Endodermal cell (in vitro differentiated cells): Measurements from ENCODE around the gene XCL2. TPM values are rescaled to one million over a fixed set of nuclear protein-coding genes. Genes with fewer than 3 reads are reported as not detected.

Source experiments
- DNase-seq: peaks from one replicate; pipeline ENCODE4 v3.0.0-alpha.2; 2017
- H3K27ac ChIP-seq: 2 replicates; pipeline ENCODE4 v1.5.1; 2013; ENCODE audit warnings: mild to moderate bottlenecking, low read depth, low read length, moderate library complexity
- H3K27me3 ChIP-seq: 2 replicates; pipeline ENCODE4 v1.6.1; 2013; ENCODE audit warnings: mild to moderate bottlenecking, low read length, moderate library complexity; ENCODE audit not compliant: insufficient read depth, control insufficient read depth, poor library complexity, severe bottlenecking
- H3K36me3 ChIP-seq: 2 replicates; pipeline ENCODE4 v1.7.0; 2013; ENCODE audit warnings: mild to moderate bottlenecking, low read length, moderate library complexity; ENCODE audit not compliant: control insufficient read depth, insufficient read depth
- H3K4me1 ChIP-seq: one replicate; pipeline ENCODE4 v1.7.0; 2013; ENCODE audit warnings: low read length; ENCODE audit not compliant: control insufficient read depth, insufficient read depth
- H3K4me3 ChIP-seq: 2 replicates; pipeline ENCODE4 v1.5.1; 2013; ENCODE audit warnings: mild to moderate bottlenecking, low read length, moderate library complexity
- H3K9ac ChIP-seq: 2 replicates; pipeline ENCODE4 v1.6.1; 2013; ENCODE audit warnings: mild to moderate bottlenecking, low read length, moderate library complexity; ENCODE audit not compliant: poor library complexity, severe bottlenecking; ENCODE audit errors: extremely low read depth
- H3K9me3 ChIP-seq: 2 replicates; pipeline ENCODE4 v1.6.1; 2013; ENCODE audit warnings: mild to moderate bottlenecking, low read length, moderate library complexity; ENCODE audit not compliant: control insufficient read depth
- H3K27ac Mint-ChIP-seq: 2 replicates; pipeline ENCODE4 v1.8.0; 2020; ENCODE audit warnings: mixed read lengths
- H3K27me3 Mint-ChIP-seq: 2 replicates; pipeline ENCODE4 v1.8.0; 2021; ENCODE audit warnings: mild to moderate bottlenecking, mixed read lengths; ENCODE audit not compliant: insufficient read depth
- H3K36me3 Mint-ChIP-seq: 2 replicates; pipeline ENCODE4 v1.8.0; 2020; ENCODE audit warnings: low read depth, mixed read lengths
- H3K4me1 Mint-ChIP-seq: 2 replicates; pipeline ENCODE4 v1.8.0; 2020; ENCODE audit warnings: mixed read lengths
- H3K4me3 Mint-ChIP-seq: 2 replicates; pipeline ENCODE4 v1.8.0; 2020; ENCODE audit warnings: mild to moderate bottlenecking, moderate library complexity, mixed read lengths
- H3K9me3 Mint-ChIP-seq: 2 replicates; pipeline ENCODE4 v1.8.0; 2020; ENCODE audit warnings: mild to moderate bottlenecking, mixed read lengths
- CTCF ChIP-seq: fragments of 200-600 bp; sonication (generic); conservative IDR thresholded peaks from 2 replicates; pipeline ENCODE4 v1.5.0; 2021; ENCODE audit warnings: antibody characterized with exemption, mild to moderate bottlenecking
- WGBS, 2 experiments: methylation state at CpG; one replicate each; pipeline versions ENCODE4 v1.1.5 to v1.1.7; 2013; ENCODE audit warnings: missing lambda C conversion rate in 2 of 2, mixed read lengths in 1 of 2; ENCODE audit not compliant: insufficient coverage in 1 of 2, insufficient read length in 1 of 2; 5-methylcytosine and 5-hydroxymethylcytosine counted together
- total RNA-seq, 2 donors: library from RNA; stranded (reverse); fragmentation: NEBNext Ultra II Directional in 1 of 2; extraction: Animal tissue kit (Norgen Biotek cat#: 25700) in 1 of 2; gene quantifications; 2 replicates in 1 of 2; 3 replicates in 1 of 2; pipeline ENCODE4 v1.2.1, GENCODE V29; 2021

XCL2 gene
- total RNA-seq, 2 donors from 2014 or later = not detected

- WGBS, 2 experiments = 96% methylated on average over 1 of the region's 1 CpG; no CpG with 5 or more reads in 1 of the 2 experiments
- Mint-ChIP-seq H3K9me3 (no peaks in the 10 kb centered on the region), H3K36me3 (no peaks in the 10 kb centered on the region)
Observed at GRCh38 chr1:168567007-168567406, 23.2 kb upstream of the XCL2 start.

DNA sequence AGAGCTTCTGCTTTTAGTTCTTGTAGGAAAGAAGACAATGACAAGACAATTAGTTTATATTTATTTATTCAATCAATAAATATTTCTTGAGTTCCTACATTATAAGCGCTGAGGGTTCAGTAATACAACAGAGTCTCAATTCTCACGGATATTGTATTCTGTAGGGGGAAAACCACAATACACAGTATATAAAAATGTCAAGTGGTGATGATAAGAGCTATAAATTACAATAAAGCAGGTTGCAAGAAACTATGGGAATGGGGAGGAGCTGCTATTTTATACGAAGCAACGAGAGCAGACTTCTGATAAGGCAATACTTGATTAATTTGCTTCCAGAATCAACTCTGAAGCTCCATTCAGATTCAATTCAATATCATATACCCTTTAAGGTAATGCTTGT is 22.0 kb upstream of the XCL2 start:
- Mint-ChIP-seq H3K4me3 (no peak overlapping the region), H3K4me1 (peaks cover 4% of the 10 kb centered on the region)
- no peaks in the 10 kb centered on the region for H3K4me1 ChIP-seq

More at GRCh38 chr1:168567007-168567406, 23.2 kb upstream of the XCL2 start:
- TF ChIP-seq CTCF = no peak
- DNase-seq = no peak
- no peak overlapping the region for H3K27ac ChIP-seq
- no peaks in the 10 kb centered on the region for H3K4me1 ChIP-seq
- H3K4me3 Mint-ChIP-seq = no peak overlapping the region
- no peak overlapping the region for H3K9ac ChIP-seq
- H3K4me3 ChIP-seq = no peak overlapping the region
- no peaks in the 10 kb centered on the region for H3K9me3 ChIP-seq
- no peaks in the 10 kb centered on the region for H3K27me3 Mint-ChIP-seq
- H3K4me1 Mint-ChIP-seq = peaks cover 4% of the 10 kb centered on the region
- H3K36me3 ChIP-seq = no peaks in the 10 kb centered on the region
- no peaks in the 10 kb centered on the region for H3K27me3 ChIP-seq
- no peak overlapping the region for H3K27ac Mint-ChIP-seq

GRCh38 chr1:168561989-168562388 is 18.2 kb upstream of the XCL2 start:
- 90% methylated on average over 1 of the region's 2 CpGs; no CpG with 5 or more reads in 1 of the 2 experiments for WGBS, 2 experiments

More for the DNA sequence above, 22.0 kb upstream of the XCL2 start:
- H3K9ac ChIP-seq = no peak overlapping the region
- H3K27me3 Mint-ChIP-seq = no peaks in the 10 kb centered on the region
- H3K9me3 ChIP-seq = no peaks in the 10 kb centered on the region
- no peak for TF ChIP-seq CTCF
- H3K36me3 ChIP-seq = no peaks in the 10 kb centered on the region
- no peaks in the 10 kb centered on the region for H3K36me3 Mint-ChIP-seq
- 69% methylated on average over 2 of the region's 4 CpGs; no CpG with 5 or more reads in 1 of the 2 experiments for WGBS, 2 experiments
- H3K27ac ChIP-seq = no peak overlapping the region
- H3K4me3 ChIP-seq = no peak overlapping the region
- no peaks in the 10 kb centered on the region for H3K9me3 Mint-ChIP-seq
- DNase-seq = no peak
- H3K27ac Mint-ChIP-seq = no peak overlapping the region
- H3K27me3 ChIP-seq = no peaks in the 10 kb centered on the region

More at GRCh38 chr1:168561989-168562388, 18.2 kb upstream of the XCL2 start:
- Histone ChIP-seq H3K36me3 (no peaks in the 10 kb centered on the region), H3K9me3 (no peaks in the 10 kb centered on the region), H3K27ac (no peak overlapping the region), H3K4me1 (no peaks in the 10 kb centered on the region), H3K27me3 (no peaks in the 10 kb centered on the region), H3K9ac (no peak overlapping the region), H3K4me3 (no peak overlapping the region)
- H3K36me3 Mint-ChIP-seq = no peaks in the 10 kb centered on the region
- H3K27me3 Mint-ChIP-seq = no peaks in the 10 kb centered on the region
- H3K9me3 Mint-ChIP-seq = no peaks in the 10 kb centered on the region
- no peak for TF ChIP-seq CTCF
- no peak overlapping the region for H3K4me3 Mint-ChIP-seq
- no peak for DNase-seq
- no peak overlapping the region for H3K27ac Mint-ChIP-seq
- H3K4me1 Mint-ChIP-seq = peaks cover 1% of the 10 kb centered on the region
